ENCODE results near the gene FAM227B.

GRCh38 chr15:49624056-49624455, 3.4 kb upstream of the FAM227B start:
- TF ChIP-seq CTCF (IDR thresholded peaks at IDR 0.05) (no peak), POLR2A (IDR thresholded peaks at IDR 0.05) (no peak)
